ENCODE measurements around the gene RNF26.

RNF26 gene

DNA sequence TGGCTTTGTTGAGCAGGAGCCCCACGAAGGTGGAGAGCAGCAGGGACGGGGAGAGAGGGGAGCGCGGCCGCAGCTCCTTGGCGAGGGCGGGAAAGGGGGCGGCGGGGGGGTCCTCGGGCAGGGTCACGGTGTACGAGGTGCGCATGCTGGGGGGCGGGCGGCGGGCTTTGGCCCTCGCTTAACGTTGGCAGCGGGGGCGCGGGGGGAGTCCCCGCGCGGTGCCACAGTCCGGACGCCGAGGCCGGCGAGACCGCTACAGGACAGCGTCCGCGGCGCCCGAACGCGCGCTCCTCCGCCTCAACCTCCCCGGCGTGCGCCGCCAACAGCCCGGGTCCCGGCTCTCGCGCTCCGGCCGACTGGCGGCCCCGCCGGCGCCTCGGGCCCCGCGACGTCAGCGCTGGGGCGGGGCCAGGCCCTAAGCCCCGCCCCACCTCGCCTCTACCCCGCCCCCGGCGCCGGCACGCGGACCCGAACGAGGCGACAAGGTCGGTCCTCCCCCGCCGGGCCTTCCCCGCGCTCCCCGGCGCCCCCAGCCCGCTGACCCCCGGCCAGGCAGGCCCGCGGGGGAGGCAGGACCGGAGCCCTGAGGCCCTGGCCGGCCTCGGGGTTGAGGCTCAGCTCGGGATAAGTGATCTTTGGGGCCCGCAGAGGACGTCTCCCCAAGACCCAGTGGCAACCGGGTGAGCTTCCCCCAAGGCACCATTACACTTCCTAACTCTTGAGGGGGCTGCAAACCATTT is 29.7 kb downstream of the RNF26 start:
- Histone ChIP-seq H3K4me1 (ENCODE audit: control insufficient read depth, insufficient read depth, low read length) (peaks cover 55% of the 10 kb centered on the region), H3K27ac (ENCODE audit: insufficient read depth, low read depth, low read length, poor library complexity, severe bottlenecking) (no peak overlapping the region), H3K4me3 (ENCODE audit: insufficient read depth, low read depth, low read length) (peak overlapping the region; percentile 36), H3K9me3 (ENCODE audit: control insufficient read depth, low read length) (no peaks in the 10 kb centered on the region), H3K36me3 (ENCODE audit: control insufficient read depth, insufficient read depth, low read length) (peaks cover 3% of the 10 kb centered on the region), H3K27me3 (ENCODE audit: control insufficient read depth, insufficient read depth, low read length, poor library complexity, severe bottlenecking) (peaks cover 38% of the 10 kb centered on the region)
- 4% methylated on average over 88 of the region's 88 CpGs for WGBS, 2 experiments

DNA sequence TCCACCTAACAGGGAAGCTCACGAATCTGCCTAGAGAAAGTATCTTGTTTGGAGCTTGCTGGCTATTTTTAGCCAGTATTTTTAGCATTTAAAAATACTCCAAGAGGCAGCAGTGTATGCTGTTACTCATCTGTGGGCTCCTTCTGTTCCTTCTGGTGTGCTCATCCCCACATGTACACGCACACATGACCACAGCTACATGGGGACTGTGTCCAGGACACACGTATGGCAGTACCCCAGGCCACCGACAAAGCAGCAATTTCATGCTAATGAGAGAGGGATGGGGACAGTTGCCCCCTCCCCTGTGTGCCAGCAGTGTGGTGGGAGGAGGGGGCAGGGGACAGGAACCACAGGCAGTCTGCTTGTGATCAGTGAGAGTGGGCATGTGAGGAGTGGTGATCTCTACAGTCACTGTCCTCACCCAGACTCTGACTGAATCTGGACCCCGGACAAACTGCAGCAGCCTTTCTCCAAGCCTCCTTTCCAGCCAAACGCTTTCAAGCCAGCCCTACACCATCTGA is 30.8 kb downstream of the RNF26 start:
- Histone ChIP-seq H3K4me3 (ENCODE audit: insufficient read depth, low read depth, low read length) (no peak overlapping the region), H3K27me3 (ENCODE audit: control insufficient read depth, insufficient read depth, low read length, poor library complexity, severe bottlenecking) (peaks cover 38% of the 10 kb centered on the region), H3K36me3 (ENCODE audit: control insufficient read depth, insufficient read depth, low read length) (no peaks in the 10 kb centered on the region), H3K4me1 (ENCODE audit: control insufficient read depth, insufficient read depth, low read length) (peaks cover 56% of the 10 kb centered on the region), H3K9me3 (ENCODE audit: control insufficient read depth, low read length) (no peaks in the 10 kb centered on the region), H3K27ac (ENCODE audit: insufficient read depth, low read depth, low read length, poor library complexity, severe bottlenecking) (no peak overlapping the region)
- 77 to 81% methylated on average over 6 of the region's 6 CpGs for WGBS, 2 experiments

DNA sequence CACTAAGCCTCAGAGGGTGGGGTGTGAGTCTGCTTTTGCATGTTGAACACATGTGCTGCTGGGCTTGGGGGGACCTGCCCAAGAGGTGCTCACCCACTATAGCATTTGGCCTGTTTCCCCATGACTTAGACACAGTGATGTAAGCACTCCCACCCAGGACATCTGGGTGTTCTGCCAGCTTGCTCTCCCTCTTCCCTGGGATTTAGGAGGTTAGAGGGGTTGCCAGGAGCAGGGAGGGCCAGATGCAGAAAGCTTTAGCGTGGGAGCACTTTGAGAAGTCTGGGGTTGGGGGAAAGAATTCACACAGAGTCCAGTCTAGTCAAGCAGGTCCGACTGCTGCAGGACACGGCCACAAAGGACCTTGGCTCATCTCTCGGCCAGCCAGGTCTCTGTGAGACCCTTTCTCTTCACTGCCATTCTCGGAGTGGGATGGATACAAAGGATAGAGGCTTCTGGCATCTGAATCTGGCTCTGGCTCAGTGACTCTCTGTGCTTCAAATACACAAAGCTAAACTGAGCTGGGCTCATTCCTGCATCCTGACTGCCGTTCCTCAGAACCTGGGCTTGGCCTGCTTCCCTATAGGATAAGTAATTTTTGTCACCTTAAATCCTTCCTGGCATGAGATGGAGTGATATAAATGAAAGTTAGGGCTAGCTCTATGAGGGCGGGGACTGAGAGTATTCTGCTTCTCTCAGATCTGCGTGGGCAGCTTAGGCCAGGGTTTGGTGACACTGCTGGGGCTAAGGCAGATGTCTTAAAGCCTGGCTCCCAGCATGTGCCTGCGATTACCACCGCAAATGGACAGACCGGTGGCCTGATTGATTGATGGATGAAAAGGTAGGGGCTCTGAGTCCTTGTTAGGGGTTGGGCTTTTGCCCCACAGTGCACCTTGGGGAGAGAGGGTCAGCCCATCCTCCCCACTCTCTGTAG is 32.6 kb downstream of the RNF26 start:
- Histone ChIP-seq H3K27ac (ENCODE audit: insufficient read depth, low read depth, low read length, poor library complexity, severe bottlenecking) (no peak overlapping the region), H3K27me3 (ENCODE audit: control insufficient read depth, insufficient read depth, low read length, poor library complexity, severe bottlenecking) (peaks cover 37% of the 10 kb centered on the region), H3K4me3 (ENCODE audit: insufficient read depth, low read depth, low read length) (no peak overlapping the region), H3K9me3 (ENCODE audit: control insufficient read depth, low read length) (no peaks in the 10 kb centered on the region), H3K36me3 (ENCODE audit: control insufficient read depth, insufficient read depth, low read length) (no peaks in the 10 kb centered on the region), H3K4me1 (ENCODE audit: control insufficient read depth, insufficient read depth, low read length) (peaks cover 58% of the 10 kb centered on the region)
- WGBS, 2 experiments: 88 to 90% methylated on average over 11 of the region's 11 CpGs

DNA sequence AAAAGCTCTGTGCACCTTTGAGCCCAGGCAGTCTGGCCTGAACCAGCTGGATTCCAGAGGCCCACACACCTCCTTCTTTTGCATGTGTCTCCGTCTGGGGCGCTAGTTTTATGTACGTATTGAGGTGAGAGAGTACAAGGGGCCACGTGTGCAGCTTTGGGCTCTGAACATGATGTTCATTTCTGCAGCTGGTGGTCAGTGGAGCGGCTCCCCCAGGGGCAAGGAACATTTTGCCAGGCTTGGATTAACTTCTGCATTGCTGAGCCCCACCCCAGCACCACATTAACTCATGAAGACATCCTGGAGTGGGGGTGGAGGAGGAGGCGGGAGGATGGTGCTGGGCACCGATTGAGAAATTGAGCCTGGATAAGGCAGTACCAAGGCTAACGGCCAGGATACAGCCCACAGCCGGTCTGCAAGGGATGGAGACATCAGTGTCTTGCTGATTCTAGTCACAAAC is 33.4 kb downstream of the RNF26 start:
- Histone ChIP-seq H3K36me3 (ENCODE audit: control insufficient read depth, insufficient read depth, low read length) (no peaks in the 10 kb centered on the region), H3K4me3 (ENCODE audit: insufficient read depth, low read depth, low read length) (no peak overlapping the region), H3K27ac (ENCODE audit: insufficient read depth, low read depth, low read length, poor library complexity, severe bottlenecking) (no peak overlapping the region), H3K9me3 (ENCODE audit: control insufficient read depth, low read length) (no peaks in the 10 kb centered on the region), H3K27me3 (ENCODE audit: control insufficient read depth, insufficient read depth, low read length, poor library complexity, severe bottlenecking) (peaks cover 30% of the 10 kb centered on the region), H3K4me1 (ENCODE audit: control insufficient read depth, insufficient read depth, low read length) (peaks cover 57% of the 10 kb centered on the region)
- 81 to 90% methylated on average over 9 of the region's 9 CpGs for WGBS, 2 experiments

DNA sequence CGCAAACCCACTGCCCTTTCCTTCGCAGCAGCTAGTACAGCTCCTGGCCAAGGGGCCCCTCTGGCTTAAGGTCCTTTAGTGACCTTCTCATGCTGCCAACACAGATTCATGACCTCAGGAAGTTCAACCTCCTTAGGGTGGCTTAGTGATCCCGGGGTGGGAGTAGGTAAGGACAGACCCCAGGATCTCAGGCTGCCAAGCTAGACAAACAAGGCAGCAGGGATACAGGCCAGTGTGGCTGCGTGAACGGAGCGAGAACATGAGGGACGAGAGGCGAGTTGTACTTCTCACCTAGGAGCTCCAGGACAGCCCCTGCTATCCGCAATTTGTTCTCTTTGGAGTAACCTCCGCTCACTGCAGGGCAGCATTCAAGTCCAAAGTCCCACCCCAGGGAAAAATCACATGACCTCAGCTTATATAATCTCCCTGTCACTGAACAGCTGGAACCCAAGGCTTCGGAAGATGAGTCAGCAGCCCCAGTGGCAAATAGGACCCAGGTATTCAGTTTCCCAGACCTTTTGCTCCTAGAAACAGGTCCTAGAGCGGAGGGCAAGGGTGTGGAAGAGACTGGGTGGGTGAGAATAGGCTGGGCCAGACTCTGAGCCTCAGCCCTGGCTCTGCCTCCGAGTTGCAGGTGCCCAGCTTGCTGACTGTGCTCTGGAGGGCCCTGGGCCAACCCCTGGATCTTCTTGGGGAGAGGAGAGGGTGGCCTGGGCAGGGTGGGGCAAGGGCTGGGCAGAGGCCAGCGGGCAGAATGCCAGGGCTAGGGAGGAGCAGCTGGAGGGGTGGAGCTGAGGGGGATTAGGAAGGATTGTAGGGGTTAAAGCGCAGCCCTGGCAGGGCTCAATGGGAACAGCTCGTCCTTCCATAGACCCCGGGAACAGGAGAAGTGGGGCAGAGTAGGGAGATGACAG is 34.1 kb downstream of the RNF26 start:
- 75 to 76% methylated on average over 17 of the region's 17 CpGs for WGBS, 2 experiments
- Histone ChIP-seq H3K27ac (ENCODE audit: insufficient read depth, low read depth, low read length, poor library complexity, severe bottlenecking) (no peak overlapping the region), H3K27me3 (ENCODE audit: control insufficient read depth, insufficient read depth, low read length, poor library complexity, severe bottlenecking) (peaks cover 23% of the 10 kb centered on the region), H3K9me3 (ENCODE audit: control insufficient read depth, low read length) (no peaks in the 10 kb centered on the region), H3K36me3 (ENCODE audit: control insufficient read depth, insufficient read depth, low read length) (no peaks in the 10 kb centered on the region), H3K4me3 (ENCODE audit: insufficient read depth, low read depth, low read length) (no peak overlapping the region), H3K4me1 (ENCODE audit: control insufficient read depth, insufficient read depth, low read length) (peaks cover 50% of the 10 kb centered on the region)

DNA sequence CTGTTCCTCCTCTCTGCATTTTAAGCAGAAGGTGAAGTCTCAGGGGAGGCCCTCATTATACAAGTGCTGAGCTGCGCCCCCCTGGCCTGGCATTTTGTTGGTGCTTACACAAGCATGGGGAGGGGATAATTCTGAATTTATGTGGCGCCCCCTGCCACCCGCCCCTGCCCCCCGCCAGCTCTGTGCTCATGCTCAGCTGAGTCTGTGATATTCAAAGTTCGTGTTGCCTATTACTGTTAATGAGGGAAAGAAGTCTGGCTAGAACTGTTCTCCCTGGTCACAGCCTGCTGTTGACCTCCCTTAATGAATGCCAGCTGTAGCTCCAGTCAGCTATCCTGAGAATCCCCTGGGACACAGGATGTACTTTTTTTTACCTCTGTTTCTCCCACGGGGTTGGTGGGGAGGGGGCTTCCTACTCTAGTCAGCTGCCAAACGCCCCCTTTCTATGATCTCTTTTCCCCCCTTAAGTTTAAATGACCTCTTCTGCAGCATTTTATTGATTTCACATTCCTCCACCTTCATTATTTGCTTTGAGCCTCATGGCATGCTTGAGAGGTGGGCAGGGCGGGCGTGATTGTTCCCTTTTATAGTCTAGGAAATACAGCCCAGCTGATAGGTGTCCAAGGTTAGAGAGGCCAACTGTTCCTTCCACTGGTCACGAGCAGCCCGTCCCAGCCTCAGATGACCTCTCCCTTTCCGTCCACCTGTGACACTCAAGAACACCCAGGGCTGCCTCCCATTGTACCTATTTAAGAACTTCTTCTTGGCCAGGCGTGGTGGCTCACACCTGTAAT is 35.0 kb downstream of the RNF26 start:
- Histone ChIP-seq H3K27me3 (ENCODE audit: control insufficient read depth, insufficient read depth, low read length, poor library complexity, severe bottlenecking) (peaks cover 14% of the 10 kb centered on the region), H3K4me1 (ENCODE audit: control insufficient read depth, insufficient read depth, low read length) (peaks cover 46% of the 10 kb centered on the region), H3K4me3 (ENCODE audit: insufficient read depth, low read depth, low read length) (no peak overlapping the region), H3K36me3 (ENCODE audit: control insufficient read depth, insufficient read depth, low read length) (no peaks in the 10 kb centered on the region), H3K9me3 (ENCODE audit: control insufficient read depth, low read length) (no peaks in the 10 kb centered on the region), H3K27ac (ENCODE audit: insufficient read depth, low read depth, low read length, poor library complexity, severe bottlenecking) (no peak overlapping the region)
- WGBS, 2 experiments: 84 to 85% methylated on average over 13 of the region's 13 CpGs

DNA sequence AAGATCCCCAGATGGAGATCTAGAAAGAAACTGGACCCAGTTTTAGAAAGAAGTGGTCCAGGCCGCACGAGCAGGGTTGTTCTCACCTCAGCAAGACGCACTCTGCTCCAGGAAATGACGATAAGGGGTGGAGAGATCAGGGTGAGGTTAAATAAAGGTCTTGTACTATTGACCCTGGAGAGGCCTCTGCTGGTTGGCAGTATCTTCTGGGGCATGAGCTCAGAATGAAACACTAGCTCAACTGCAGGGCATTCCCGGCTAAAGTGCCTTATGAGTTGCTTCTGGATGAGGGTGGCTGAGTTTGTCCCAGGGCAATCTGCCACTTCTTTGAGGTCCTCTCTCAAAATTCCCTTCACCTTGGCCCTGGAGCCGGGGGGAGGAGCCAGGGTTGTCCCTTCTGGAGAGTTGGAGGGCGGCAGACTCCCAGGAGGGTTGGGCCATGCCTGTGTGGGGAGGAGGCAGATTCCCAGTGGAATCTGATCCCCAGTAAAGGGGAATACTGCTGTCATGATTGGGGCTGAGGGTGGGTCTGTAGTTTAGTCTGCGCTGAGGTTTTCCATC is 36.2 kb downstream of the RNF26 start:
- Histone ChIP-seq H3K4me3 (ENCODE audit: insufficient read depth, low read depth, low read length) (no peak overlapping the region), H3K27me3 (ENCODE audit: control insufficient read depth, insufficient read depth, low read length, poor library complexity, severe bottlenecking) (peaks cover 1% of the 10 kb centered on the region), H3K36me3 (ENCODE audit: control insufficient read depth, insufficient read depth, low read length) (no peaks in the 10 kb centered on the region), H3K27ac (ENCODE audit: insufficient read depth, low read depth, low read length, poor library complexity, severe bottlenecking) (no peak overlapping the region), H3K4me1 (ENCODE audit: control insufficient read depth, insufficient read depth, low read length) (peaks cover 58% of the 10 kb centered on the region), H3K9me3 (ENCODE audit: control insufficient read depth, low read length) (no peaks in the 10 kb centered on the region)
- 82 to 83% methylated on average over 8 of the region's 8 CpGs for WGBS, 2 experiments

DNA sequence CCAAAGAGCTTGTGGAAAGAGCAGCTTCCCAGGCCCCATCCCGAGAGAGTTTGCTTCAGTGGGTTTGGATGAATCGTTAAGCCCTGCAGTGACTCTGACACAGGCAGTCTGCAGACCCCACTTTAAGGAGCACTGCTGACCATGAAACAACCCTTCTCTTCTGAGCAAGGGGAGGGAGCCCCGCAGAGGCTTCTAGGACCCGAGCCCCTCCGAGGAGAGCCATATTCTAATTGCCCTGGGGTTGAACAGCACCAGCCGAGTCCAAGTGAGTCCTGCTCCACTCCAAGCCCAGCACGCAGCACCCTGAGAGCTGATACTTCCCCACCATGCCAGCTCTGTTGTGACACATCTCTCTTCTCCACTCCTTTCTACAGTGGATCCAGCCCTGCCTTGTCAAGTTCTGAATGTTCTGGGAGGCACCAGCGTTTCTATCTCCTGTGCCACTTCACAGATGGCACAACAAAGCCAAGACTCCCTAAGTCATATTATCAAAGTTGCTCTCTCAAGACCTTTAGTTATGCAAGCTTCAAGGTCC is 36.8 kb downstream of the RNF26 start:
- no peaks in the 10 kb centered on the region for H3K27me3 ChIP-seq (ENCODE audit: control insufficient read depth, insufficient read depth, low read length, poor library complexity, severe bottlenecking)
- no peak overlapping the region for H3K27ac ChIP-seq (ENCODE audit: insufficient read depth, low read depth, low read length, poor library complexity, severe bottlenecking)
- 75 to 80% methylated on average over 8 of the region's 8 CpGs for WGBS, 2 experiments
- peaks cover 64% of the 10 kb centered on the region for H3K4me1 ChIP-seq (ENCODE audit: control insufficient read depth, insufficient read depth, low read length)
- no peak overlapping the region for H3K4me3 ChIP-seq (ENCODE audit: insufficient read depth, low read depth, low read length)
- H3K36me3 ChIP-seq (ENCODE audit: control insufficient read depth, insufficient read depth, low read length): no peaks in the 10 kb centered on the region
- no peaks in the 10 kb centered on the region for H3K9me3 ChIP-seq (ENCODE audit: control insufficient read depth, low read length)

DNA sequence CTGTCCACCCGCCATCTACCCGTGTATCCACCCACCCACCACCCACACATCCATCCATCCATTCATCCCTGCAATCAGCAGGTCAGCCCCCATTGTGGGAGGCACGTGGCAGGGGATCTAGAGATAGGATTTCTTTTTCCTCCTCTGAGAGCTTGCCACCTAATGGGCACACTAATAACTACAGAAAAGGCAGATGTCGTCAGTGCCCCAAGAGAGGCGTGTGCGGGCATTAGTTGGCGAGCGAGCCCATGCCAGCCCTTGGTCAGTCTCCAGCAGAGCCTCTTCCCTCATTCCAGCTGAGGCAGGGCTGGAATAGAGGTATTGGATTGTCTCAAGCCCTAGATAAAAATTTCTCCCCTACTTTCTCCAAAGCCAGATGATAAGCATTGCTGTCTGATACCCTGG is 37.5 kb downstream of the RNF26 start:
- WGBS, 2 experiments: 77 to 78% methylated on average over 8 of the region's 8 CpGs
- Histone ChIP-seq H3K4me1 (ENCODE audit: control insufficient read depth, insufficient read depth, low read length) (peaks cover 71% of the 10 kb centered on the region), H3K36me3 (ENCODE audit: control insufficient read depth, insufficient read depth, low read length) (no peaks in the 10 kb centered on the region)

More for the DNA sequence above, 37.5 kb downstream of the RNF26 start:
- Histone ChIP-seq H3K27me3 (ENCODE audit: control insufficient read depth, insufficient read depth, low read length, poor library complexity, severe bottlenecking) (no peaks in the 10 kb centered on the region), H3K4me3 (ENCODE audit: insufficient read depth, low read depth, low read length) (no peak overlapping the region), H3K27ac (ENCODE audit: insufficient read depth, low read depth, low read length, poor library complexity, severe bottlenecking) (no peak overlapping the region), H3K9me3 (ENCODE audit: control insufficient read depth, low read length) (no peaks in the 10 kb centered on the region)
